NCI-H82 treated with DMSO at 0.1 percent for 48 hours (cell line): ENCODE measurements around the gene VAV1.
"Not testable (repeated sequence)": the region's sequence is repeated elsewhere in the genome, so short reads cannot be mapped to it uniquely, and the experiment has no call there.

Source experiments
- DNase-seq: peaks from one replicate; lab custom pipeline; 2025; ENCODE audit not compliant: unreplicated experiment; lab: John Stamatoyannopoulos, UW

VAV1 gene

DNA sequence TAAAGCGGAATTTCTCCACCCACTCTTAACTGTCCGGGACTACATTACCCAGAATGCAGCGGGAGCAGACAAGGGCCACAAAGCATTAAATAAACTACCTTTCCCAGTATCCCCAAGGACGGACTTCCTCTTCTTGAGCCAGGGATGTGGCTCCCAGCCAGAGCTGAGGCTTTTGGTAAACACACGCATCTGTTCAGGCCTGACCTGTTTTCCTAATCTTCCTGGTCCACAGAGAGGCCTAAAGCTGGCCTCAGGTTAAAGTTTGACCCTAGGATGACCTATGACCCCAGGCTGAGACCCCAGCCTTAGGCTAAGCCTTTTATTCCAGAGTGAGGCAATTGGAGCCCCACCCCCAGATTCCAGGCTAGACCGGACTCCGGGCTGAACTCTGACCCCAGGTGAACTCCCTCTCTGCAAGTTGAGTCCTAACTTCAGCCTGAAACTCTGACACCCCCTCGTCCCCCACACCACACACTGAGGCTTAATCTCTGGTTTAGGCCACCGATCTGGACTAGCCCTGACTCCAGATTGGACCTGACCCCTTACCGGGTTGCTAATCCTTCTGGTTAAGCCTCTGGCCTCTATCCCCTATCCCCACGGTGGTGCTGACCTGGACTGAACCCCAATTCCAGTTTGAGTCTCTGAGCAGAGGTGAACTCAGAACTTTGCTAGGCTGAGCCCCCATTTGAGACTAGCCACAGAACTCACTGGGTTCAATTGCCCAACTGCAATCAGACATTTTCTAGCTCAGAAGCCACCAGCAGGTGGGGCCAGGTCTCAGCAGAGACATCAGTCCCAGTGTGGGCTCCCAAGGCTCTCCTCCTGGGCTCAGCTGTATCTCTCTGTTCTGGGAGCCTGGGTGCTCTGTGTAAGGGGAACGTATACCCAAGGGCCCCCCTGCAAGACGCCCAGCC lies 34.4 kb upstream of the VAV1 start:
- DNase-seq = peak; percentile 83

GRCh38 chr19:6738787-6739389 lies 33.6 kb upstream of the VAV1 start:
- peak; percentile 83 for DNase-seq

GRCh38 chr19:6739390-6739882 lies 33.1 kb upstream of the VAV1 start, which contains the start of gene TRIP10:
TSS of gene TRIP10 (plus strand) at chr19:6739680. CDS start at chr19:6739762, 82 bp downstream.
- DNase-seq = peak; percentile 68

- DNase-seq = no peak
Observed at GRCh38 chr19:6739883-6740588, 32.5 kb upstream of the VAV1 start.

DNA sequence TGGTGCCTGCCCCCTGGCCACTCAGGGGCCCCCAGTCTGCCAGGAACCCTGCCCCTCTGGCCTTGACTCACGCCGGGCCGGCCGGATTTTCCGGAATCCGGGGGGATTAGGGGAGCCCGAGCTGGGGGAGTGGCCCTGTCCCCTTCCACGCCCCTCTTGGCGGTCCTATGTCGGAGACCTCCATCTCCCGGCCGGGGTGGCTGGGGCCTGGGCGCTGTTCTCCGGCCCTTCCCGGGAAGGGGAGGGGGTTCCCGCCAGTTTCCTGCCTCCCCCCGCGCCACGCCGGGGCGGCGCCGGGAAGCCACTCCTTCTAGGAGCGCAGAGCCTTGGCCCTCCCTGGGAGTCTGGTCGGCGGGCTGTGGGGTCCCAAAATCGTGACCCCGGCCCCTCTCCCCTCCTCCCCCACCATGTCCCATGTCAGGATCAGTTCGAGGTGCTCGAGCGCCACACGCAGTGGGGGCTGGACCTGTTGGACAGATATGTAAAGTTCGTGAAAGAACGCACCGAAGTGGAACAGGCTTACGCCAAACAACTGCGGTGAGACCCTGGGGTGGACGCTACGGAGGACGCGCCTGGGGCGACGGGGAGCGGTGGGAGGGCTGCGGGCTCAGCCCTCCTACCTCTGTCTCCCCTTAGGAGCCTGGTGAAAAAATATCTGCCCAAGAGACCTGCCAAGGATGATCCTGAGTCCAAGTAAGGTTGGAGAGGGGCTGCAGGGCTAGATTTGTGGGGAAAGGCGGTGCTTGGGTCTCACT lies 31.7 kb upstream of the VAV1 start:
- DNase-seq = peak; percentile 8

- DNase-seq = no peak
Observed at GRCh38 chr19:6743066-6743465, 29.4 kb upstream of the VAV1 start.

DNA sequence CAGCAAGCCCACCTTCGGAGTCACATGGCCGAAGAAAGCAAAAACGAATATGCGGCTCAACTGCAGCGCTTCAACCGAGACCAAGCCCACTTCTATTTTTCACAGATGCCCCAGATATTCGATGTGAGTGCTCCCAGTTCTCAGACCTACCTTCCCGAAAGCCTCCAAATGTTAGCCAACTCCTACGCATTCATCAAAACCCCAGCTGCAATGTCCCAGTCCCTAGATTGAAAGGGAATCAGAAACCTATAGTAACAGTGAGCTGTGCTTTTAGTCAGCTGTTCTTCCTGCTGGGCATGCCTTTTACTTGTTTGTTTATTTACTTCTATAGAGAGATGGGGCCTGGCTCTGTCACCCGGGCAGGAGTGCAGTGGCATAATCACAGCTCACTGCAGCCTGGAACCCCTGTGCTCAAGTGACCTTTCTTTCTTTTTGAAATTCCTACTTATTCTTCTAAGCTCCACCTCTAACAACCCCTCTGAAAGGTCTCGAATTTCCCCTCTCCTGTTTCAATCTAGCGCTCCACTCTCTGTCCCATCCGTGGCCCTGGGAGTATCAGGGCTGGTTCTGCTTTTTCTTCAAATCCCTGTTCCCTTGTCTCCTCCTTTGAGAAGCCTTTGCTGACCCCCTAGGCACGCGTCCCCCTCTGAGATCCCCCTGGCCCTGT lies 28.7 kb upstream of the VAV1 start:
- DNase-seq = no peak

DNA sequence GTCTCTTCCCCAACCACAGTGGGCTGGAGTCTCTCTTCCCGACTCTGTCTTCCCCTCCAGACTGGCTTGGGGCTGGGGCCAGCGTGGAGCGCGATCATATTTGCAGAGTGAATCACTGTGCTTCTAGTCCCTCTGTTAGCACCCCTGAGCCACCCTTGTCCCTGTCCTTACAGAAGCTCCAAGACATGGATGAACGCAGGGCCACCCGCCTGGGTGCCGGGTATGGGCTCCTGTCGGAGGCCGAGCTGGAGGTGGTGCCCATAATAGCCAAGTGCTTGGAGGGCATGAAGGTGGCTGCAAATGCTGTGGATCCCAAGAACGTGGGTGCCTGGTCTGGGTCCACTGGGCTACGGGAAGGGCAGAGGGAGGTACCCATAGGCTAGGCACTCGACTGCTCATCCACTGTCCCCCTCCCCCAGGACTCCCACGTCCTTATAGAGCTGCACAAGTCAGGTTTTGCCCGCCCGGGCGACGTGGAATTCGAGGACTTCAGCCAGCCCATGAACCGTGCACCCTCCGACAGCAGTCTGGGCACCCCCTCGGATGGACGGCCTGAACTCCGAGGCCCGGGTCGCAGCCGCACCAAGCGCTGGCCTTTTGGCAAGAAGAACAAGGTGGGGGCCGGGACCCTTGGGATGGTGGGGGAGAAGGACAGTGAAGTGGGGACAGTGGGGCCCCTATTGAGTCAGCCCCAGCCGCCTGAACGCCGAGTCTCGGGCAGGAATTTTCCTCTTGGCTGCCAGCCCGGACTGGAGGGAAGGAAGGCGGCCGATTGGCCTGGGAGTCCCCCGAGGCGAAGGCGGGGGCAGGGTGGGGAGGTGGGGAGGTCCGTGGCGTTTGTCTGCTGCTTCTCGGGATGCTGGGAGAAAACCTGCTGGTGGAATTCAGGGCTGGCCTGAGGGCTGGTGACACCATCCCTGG lies 27.9 kb upstream of the VAV1 start:
- no peak for DNase-seq

GRCh38 chr19:6745965-6746364 lies 26.5 kb upstream of the VAV1 start:
- no peak for DNase-seq

GRCh38 chr19:6748543-6748942 lies 24.0 kb upstream of the VAV1 start:
- DNase-seq = not testable (repeated sequence)

GRCh38 chr19:6750062-6750461 lies 22.4 kb upstream of the VAV1 start:
- DNase-seq = no peak

GRCh38 chr19:6751189-6751588 lies 21.3 kb upstream of the VAV1 start:
- no peak for DNase-seq

DNA sequence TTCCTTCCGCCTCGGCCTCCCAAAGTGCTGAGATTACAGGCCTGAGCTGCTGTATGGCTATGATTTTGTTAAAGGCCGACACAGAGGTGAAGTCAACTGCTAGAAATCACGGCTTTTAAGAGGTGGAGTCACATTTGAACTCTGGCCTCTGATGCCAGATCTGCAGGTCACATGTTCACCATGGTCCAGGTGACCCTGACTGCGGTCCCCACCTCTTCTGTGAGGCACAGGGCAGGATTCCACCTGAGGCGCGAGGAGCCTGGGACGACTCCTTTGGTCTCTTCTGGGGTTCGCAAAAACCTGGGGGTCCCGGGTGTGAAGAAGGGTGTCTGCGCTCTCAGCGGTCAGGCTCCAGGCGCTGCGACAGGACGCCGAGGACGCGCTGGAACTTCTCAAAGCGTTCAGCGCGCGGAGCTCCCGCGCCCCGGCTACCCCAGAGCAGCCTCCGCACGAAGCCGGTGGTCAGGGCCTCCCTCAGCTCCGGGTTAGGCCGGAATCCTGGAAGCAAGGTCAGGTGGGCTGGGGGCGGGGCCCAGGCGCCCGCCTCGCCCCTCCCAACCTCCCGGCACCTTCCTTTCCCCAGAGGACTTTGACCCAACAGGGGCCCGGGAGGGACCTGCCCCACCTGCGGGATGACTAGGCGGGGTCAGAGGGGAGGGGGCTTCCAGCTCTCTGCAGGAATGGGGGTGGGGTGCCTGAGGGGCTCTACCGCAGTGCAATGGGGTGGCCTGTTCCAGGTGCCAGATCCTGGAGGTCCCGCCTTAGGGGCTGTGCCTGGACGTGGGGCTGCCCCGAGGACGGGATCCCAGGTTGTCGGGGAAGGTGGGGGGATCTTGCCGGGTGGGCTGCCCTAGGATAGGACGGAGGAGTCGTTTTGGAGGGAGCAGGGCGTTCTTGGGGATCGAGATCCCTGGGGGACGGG lies 20.0 kb upstream of the VAV1 start:
- DNase-seq = no peak

- DNase-seq = no peak
Observed at GRCh38 chr19:6753178-6754031, 19.1 kb upstream of the VAV1 start.

- no peak for DNase-seq
Observed at GRCh38 chr19:6754136-6754535, 18.4 kb upstream of the VAV1 start.

GRCh38 chr19:6754653-6755463 lies 17.6 kb upstream of the VAV1 start:
- DNase-seq = no peak
